HG03442 (cell line): Measurements from ENCODE around the gene KLRD1.
"Not testable (repeated sequence)": the region's sequence is repeated elsewhere in the genome, so short reads cannot be mapped to it uniquely, and the experiment has no call there.

Experiments
- ATAC-seq: cut with Tn5 transposase; IDR thresholded peaks from one replicate; pipeline ENCODE4 v1.9.1; 2021; ENCODE audit warnings: mild to moderate bottlenecking, moderate library complexity; ENCODE audit not compliant: unreplicated experiment

KLRD1 gene

DNA sequence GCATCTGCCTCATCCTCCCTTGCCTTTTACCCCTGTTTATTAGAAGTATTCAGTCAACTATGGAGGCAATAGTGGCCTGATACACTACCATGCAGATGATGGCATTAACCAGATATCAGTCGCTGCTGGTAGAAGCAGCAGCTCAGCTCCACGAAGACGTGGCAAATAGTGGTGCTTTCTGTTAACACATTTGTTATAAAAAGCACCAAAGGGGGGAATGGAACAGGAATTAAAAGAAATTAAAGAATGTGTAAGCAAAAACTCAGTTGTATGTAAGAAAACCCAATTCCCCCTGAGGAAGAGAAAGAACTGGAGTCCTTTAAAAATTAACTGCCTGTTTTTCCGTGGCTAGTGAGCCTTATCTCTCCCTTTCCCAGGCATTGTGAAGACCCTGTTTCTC is 60.0 kb downstream of the KLRD1 start:
- ATAC-seq: not testable (repeated sequence)

DNA sequence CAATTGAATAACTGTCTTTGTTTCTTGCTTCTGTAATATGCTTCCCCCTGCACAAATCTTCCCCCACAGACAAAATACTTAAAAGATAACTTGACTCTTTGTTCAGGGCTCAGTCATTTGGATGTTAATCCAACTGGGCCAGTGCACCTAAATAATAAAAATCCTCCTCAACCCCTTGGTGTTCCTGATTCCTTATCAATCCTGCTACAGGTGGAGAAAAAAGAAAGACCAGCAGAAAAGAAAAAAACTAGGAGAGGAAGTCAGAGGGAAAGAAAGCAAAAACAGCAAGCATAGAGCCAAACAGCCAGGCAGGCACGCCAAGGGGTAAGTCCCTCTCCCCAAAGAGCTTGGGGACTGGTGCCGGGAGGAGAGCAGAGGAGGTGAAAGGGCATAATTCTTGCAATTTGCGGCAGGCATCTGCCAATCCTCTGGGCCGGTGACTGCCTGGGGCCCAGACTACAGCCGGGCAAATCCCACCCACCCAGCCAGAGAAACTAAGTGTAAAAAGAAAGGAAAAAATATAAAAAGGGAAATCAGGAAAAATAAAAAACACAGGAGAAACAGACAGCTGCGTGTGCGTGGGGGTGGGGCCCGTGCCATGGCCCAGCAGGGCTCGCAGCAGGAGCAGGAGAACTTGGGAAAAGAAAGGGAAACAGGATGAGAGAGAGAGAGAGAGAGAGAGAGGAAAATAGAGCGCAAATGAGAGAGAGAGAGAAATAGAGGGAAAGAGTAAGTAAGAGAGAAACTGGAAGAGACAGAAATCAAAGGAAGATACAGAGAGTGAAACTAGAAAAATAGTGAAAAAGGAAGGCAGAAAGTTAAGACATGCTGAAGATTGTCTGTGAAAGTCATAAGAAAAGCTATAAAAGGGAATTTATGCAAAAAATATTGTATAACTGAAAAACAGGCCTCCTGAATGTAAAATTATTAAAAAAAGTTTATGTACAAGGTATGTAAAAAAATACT is 60.8 kb downstream of the KLRD1 start:
- no peak for ATAC-seq

DNA sequence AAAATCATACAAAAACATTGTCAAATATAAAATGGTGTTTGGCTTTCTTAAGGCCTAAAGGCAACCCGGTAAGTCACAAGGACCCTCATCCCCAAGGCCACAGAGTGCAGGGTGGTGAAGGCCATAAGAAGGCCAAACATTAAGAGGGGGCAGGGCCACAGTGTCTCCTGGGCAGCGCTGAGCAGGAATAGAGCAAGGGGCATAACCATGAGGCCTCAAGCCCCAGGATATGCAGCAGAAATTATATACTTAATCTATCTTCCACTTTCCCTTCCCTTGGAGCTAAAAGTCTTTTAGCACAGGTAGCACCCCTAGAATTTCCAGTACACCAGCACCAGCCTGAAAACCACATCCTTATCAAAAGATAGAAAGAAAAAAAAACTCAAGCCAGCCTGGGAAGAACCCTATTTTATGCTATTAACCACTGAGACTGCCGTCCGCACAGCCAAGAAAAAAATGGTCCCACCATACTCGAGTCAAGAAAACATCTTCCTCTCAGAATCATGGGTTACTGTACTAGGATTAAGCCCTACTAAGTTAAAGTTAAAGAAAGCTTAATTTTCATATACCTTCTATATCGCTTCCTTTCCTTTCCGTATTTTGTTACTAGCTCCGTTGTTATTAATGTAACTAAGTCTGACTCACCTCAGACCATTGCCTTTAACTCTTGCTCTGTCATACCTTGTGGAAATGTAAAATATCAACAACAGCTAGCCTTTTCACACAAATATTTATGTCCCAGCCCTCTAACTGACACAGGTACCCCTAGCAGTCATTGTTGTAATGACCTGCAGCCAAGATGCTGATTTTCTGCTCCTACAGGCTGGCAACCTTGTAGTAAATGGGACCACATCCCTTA is 62.1 kb downstream of the KLRD1 start:
- no peak for ATAC-seq

DNA sequence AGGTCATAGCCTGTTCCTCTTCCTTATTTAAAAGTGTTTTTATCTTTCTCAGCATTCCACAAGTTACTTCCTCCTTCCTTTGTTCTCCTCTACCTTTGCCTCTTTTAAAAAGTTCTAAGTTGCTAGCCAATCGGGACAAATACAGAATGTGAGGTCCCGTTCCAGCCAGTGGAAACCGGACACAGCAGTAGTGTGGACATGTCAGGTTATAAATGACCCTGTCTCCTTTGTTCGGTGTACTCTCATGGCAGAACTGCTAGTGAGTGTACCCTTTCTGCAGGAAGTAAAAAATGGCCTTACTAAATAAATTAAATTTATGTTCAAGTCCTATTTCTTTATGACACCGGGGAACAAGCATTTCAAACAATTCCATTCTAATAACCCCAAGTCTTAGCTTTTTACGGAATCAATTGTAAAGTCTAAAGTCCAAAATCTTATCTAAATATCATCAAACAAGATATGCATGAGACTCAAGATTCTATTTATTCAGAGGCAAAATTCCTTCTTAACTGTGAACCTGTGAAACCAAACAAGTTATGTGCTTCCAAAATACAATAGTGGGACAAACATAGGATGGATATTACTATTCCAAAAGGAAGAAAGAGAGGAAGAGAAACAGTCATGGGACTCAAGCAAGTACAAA is 64.3 kb downstream of the KLRD1 start:
- ATAC-seq: not testable (repeated sequence)

DNA sequence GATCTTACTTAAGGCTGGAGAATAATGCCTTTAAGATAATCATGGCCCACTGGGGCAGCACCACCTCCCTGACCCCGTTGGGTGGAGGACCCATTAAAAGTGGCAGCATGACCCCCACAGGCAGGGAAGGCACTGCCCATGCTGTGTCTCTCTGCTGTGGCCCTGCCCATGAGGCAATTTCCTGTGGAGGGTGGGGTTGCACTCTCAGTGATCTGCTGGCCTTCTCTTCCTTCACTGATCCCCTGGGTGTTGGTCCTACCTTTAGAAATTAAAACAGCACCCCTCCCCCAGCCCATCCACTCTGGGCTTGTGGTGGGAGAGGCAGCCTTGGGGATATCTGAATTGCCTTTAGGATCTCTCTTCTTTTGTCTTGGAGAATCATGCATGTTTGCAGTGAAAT is 64.9 kb downstream of the KLRD1 start:
- ATAC-seq: no peak

DNA sequence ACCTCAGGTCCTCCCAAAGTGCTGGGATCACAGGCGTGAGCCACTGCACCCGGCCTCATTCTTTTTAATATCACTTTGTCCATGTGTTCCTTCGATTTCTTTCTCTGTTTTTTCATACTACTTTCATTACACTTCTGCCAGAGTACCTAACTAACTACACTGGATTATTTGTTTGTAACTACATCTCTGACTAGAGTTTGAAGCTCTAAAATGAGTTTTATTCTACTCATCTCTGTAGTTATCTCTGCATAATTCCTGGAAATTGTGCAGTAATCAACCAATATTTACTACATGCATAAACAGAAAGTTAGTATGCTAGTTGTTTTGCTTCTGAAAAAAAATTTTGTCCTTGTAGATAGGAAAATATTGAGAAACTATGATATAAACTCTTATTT is 67.0 kb downstream of the KLRD1 start:
- no peak for ATAC-seq

DNA sequence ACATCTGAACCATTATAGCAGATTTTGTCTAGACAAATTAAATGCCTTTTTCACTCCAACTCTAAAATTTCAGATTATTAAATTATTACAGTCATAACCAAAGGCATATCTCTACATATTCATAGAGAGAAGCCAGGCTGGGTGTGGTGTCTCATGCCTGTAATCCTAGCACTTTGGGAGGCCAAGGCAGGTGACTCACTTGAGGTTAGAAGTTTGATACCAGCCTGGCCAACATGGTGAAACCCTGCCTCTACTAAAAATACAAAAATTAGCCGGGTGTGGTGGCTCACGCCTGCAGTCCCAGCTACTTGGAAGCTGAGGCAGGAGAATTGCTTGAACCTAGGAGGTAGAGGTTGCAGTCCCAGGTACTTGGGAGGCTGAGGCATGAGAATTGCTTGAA is 71.1 kb downstream of the KLRD1 start:
- ATAC-seq: not testable (repeated sequence)
